HL-60/S4 treated with retinoic acid at 250 ng/mL for 4 days and 3 days (cell line): ENCODE measurements around the gene EHBP1.

ENCODE experiments used
- in situ Hi-C: fragments of 300-500 bp; cut with MboI; formaldehyde crosslinking; loops from 2 replicates; pipeline ENCODE4 v1.7.0; 2022; ENCODE audit warnings: low sequenced_read_pairs

The EHBP1 gene

GRCh38 chr2:62939735-62940491, 234.4 kb downstream of the EHBP1 start:
- in situ Hi-C loops = no loop called here

GRCh38 chr2:62940697-62941096, 235.2 kb downstream of the EHBP1 start:
- in situ Hi-C loops = no loop called here

GRCh38 chr2:62941413-62941812, 235.9 kb downstream of the EHBP1 start:
- in situ Hi-C loops = no loop called here

- in situ Hi-C loops = no loop called here
These were observed 238.8 kb downstream of the EHBP1 start for GRCh38 chr2:62944362-62944761.

GRCh38 chr2:62947403-62947802, 241.9 kb downstream of the EHBP1 start:
- in situ Hi-C loops = no loop called here

- in situ Hi-C loops = no loop called here
These were observed 251.1 kb downstream of the EHBP1 start for GRCh38 chr2:62956651-62957050.

- in situ Hi-C loops = no loop called here
These were observed 252.7 kb downstream of the EHBP1 start for GRCh38 chr2:62958206-62958605.

- in situ Hi-C loops = no loop called here
These were observed 258.5 kb downstream of the EHBP1 start for GRCh38 chr2:62964050-62964449.

GRCh38 chr2:62964671-62965070, 259.2 kb downstream of the EHBP1 start:
- in situ Hi-C loops = no loop called here

- in situ Hi-C loops = no loop called here
These were observed 261.5 kb downstream of the EHBP1 start for GRCh38 chr2:62966991-62967390.

- in situ Hi-C loops = no loop called here
These were observed 262.7 kb downstream of the EHBP1 start for GRCh38 chr2:62968168-62968567.

- in situ Hi-C loops = no loop called here
These were observed 263.2 kb downstream of the EHBP1 start for GRCh38 chr2:62968668-62969067.

- in situ Hi-C loops = no loop called here
These were observed 266.4 kb downstream of the EHBP1 start for GRCh38 chr2:62971936-62972335.

- in situ Hi-C loops = no loop called here
These were observed 267.1 kb downstream of the EHBP1 start for GRCh38 chr2:62972601-62973000.

GRCh38 chr2:62974999-62975398, 269.5 kb downstream of the EHBP1 start:
- in situ Hi-C loops = no loop called here

GRCh38 chr2:62991605-62992004, 286.1 kb downstream of the EHBP1 start:
- in situ Hi-C loops = no loop called here

- in situ Hi-C loops = no loop called here
These were observed 287.0 kb downstream of the EHBP1 start for GRCh38 chr2:62992561-62992960.

- in situ Hi-C loops = no loop called here
These were observed 288.7 kb downstream of the EHBP1 start for GRCh38 chr2:62994206-62994605.

GRCh38 chr2:62996534-62997186, 291.1 kb downstream of the EHBP1 start:
- in situ Hi-C loops = no loop called here

- in situ Hi-C loops = no loop called here
These were observed 293.4 kb downstream of the EHBP1 start for GRCh38 chr2:62998949-62999348.

GRCh38 chr2:62999905-63000304, 294.4 kb downstream of the EHBP1 start:
- in situ Hi-C loops = no loop called here

GRCh38 chr2:63000801-63001200, 295.3 kb downstream of the EHBP1 start:
- in situ Hi-C loops = no loop called here

- in situ Hi-C loops = no loop called here
These were observed 296.1 kb downstream of the EHBP1 start for GRCh38 chr2:63001576-63001975.
